IMR-90 (cell line): ENCODE results near the gene HOXA3. TPM values are rescaled to one million over a fixed set of nuclear protein-coding genes. Genes with fewer than 3 reads are reported as not detected.

Experiments used
- ATAC-seq: fragments of 200-7000 bp; cut with Tn5 transposase; 2 replicates; pipeline ENCODE4 v1.9.1; 2020; ENCODE audit warnings: low read depth, mild to moderate bottlenecking, moderate library complexity
- BruUV-seq: library from RNA; stranded (reverse); fragments of 400-500 nt; replicated peaks from 2 replicates; lab custom pipeline; 2021; lab: Mats Ljungman, UMichigan
- CTCF ChIA-PET: fragments of 300-600 bp; formaldehyde crosslinking; extraction: SDS; loops from one replicate; lab custom pipeline; 2021; ENCODE audit warnings: antibody characterized with exemption; lab: Yijun Ruan, JAX
- POLR2A ChIA-PET: fragments of 300-600 bp; sonication (Branson Sonifier 250); formaldehyde crosslinking; loops from one replicate; lab custom pipeline; 2022; ENCODE audit warnings: antibody characterized with exemption; ENCODE audit not compliant: unreplicated experiment; lab: Charles Lee
- DNase-seq: peaks from one replicate; pipeline ENCODE4 v3.0.0; 2013
- H2AFZ ChIP-seq: replicated peaks from 2 replicates; pipeline ENCODE3; 2013; ENCODE audit warnings: low read length, mild to moderate bottlenecking; ENCODE audit not compliant: poor library complexity
- H2AK5ac ChIP-seq: 2 replicates; pipeline ENCODE4 v1.6.1; 2013; ENCODE audit warnings: low read depth, low read length, inconsistent platforms
- H2AK9ac ChIP-seq: replicated peaks from 2 replicates; pipeline ENCODE3; 2013; ENCODE audit warnings: mild to moderate bottlenecking, low read depth, low read length, moderate library complexity; ENCODE audit not compliant: poor library complexity
- H2BK120ac ChIP-seq: 2 replicates; pipeline ENCODE4 v1.6.1; 2013; ENCODE audit warnings: low read depth, low read length, inconsistent platforms
- H2BK15ac ChIP-seq: 3 replicates; pipeline ENCODE4 v1.6.1; 2013; ENCODE audit warnings: low read depth, low read length, inconsistent platforms
- H2BK20ac ChIP-seq: 2 replicates; pipeline ENCODE4 v1.6.1; 2013; ENCODE audit warnings: low read depth, mild to moderate bottlenecking, inconsistent platforms, low read length, moderate library complexity
- H2BK5ac ChIP-seq: 2 replicates; pipeline ENCODE4 v1.6.1; 2013; ENCODE audit warnings: mild to moderate bottlenecking, low read depth, low read length, inconsistent platforms; ENCODE audit not compliant: poor library complexity, severe bottlenecking
- H3K14ac ChIP-seq: replicated peaks from 2 replicates; pipeline ENCODE4 v1.6.1; 2013; ENCODE audit warnings: low read depth, low read length, inconsistent platforms
- H3K18ac ChIP-seq: 2 replicates; pipeline ENCODE4 v1.6.1; 2013; ENCODE audit warnings: low read depth, low read length, control low read depth
- H3K23ac ChIP-seq: 2 replicates; pipeline ENCODE4 v1.6.1; 2013; ENCODE audit warnings: low read depth, low read length, inconsistent platforms
- H3K27ac ChIP-seq: 2 replicates; pipeline ENCODE4 v1.5.1; 2013; ENCODE audit warnings: mild to moderate bottlenecking, control low read depth, low read length; ENCODE audit not compliant: insufficient read depth
- H3K27me3 ChIP-seq: 2 replicates; pipeline ENCODE4 v1.6.1; 2013; ENCODE audit warnings: low read length; ENCODE audit not compliant: control insufficient read depth, insufficient read depth
- H3K36me3 ChIP-seq: 2 replicates; pipeline ENCODE4 v1.6.1; 2013; ENCODE audit warnings: low read length, mixed read lengths; ENCODE audit not compliant: control insufficient read depth, insufficient read depth
- H3K4ac ChIP-seq: 2 replicates; pipeline ENCODE4 v1.6.1; 2013; ENCODE audit warnings: low read depth, low read length, inconsistent platforms
- H3K4me1 ChIP-seq: 2 replicates; pipeline ENCODE4 v1.6.1; 2013; ENCODE audit warnings: low read length, mixed read lengths; ENCODE audit not compliant: control insufficient read depth, insufficient read depth
- H3K4me2 ChIP-seq: 2 replicates; pipeline ENCODE4 v1.6.1; 2013; ENCODE audit warnings: low read depth, mild to moderate bottlenecking, control low read depth, low read length, moderate library complexity
- H3K4me3 ChIP-seq: 2 replicates; pipeline ENCODE4 v1.5.1; 2013; ENCODE audit warnings: low read depth, mild to moderate bottlenecking, control low read depth, low read length, moderate library complexity; ENCODE audit not compliant: insufficient read depth
- H3K56ac ChIP-seq: 2 replicates; pipeline ENCODE4 v1.6.1; 2013; ENCODE audit warnings: low read length, inconsistent platforms; ENCODE audit not compliant: insufficient read depth; ENCODE audit errors: extremely low read depth
- H3K79me1 ChIP-seq, 2 experiments: 2 replicates each; pipeline ENCODE4 v1.6.1; 2013; ENCODE audit warnings: low read length in 2 of 2, inconsistent platforms in 1 of 2, low read depth in 1 of 2
- H3K9ac ChIP-seq: 2 replicates; pipeline ENCODE4 v1.6.1; 2013; ENCODE audit warnings: low read depth, low read length, control low read depth
- H3K9me1 ChIP-seq: 2 replicates; pipeline ENCODE4 v1.6.1; 2013; ENCODE audit warnings: low read length, inconsistent platforms; ENCODE audit not compliant: insufficient read depth
- H3K9me3 ChIP-seq: 2 replicates; pipeline ENCODE4 v1.6.1; 2013; ENCODE audit warnings: low read length; ENCODE audit not compliant: control insufficient read depth, insufficient read depth
- H4K20me1 ChIP-seq: 2 replicates; pipeline ENCODE4 v1.6.1; 2013; ENCODE audit warnings: low read length, inconsistent platforms; ENCODE audit not compliant: insufficient read depth
- H4K5ac ChIP-seq: 2 replicates; pipeline ENCODE4 v1.6.1; 2013; ENCODE audit warnings: mild to moderate bottlenecking, low read depth, low read length, control low read depth
- H4K8ac ChIP-seq, 2 experiments: 2 replicates each; pipeline ENCODE4 v1.6.1; 2013; ENCODE audit warnings: low read depth in 2 of 2, low read length in 2 of 2, control low read depth in 1 of 2, inconsistent platforms in 1 of 2
- H4K91ac ChIP-seq: 2 replicates; pipeline ENCODE4 v1.6.1; 2013; ENCODE audit warnings: low read depth, low read length, inconsistent platforms; ENCODE audit not compliant: insufficient read depth
- CHD1 ChIP-seq: IDR thresholded peaks from 2 replicates; pipeline ENCODE4 v1.6.1; 2012; ENCODE audit warnings: low read depth, low read length, improper control_type of control experiment
- ELK1 ChIP-seq: fragments of 150-350 bp; IDR thresholded peaks from 2 replicates; pipeline ENCODE4 v1.6.1; 2016; ENCODE audit warnings: low read depth, mild to moderate bottlenecking, low read length, moderate library complexity, borderline replicate concordance
- MXI1 ChIP-seq: IDR thresholded peaks from 2 replicates; pipeline ENCODE4 v1.6.1; 2012; ENCODE audit warnings: low read depth, mild to moderate bottlenecking, low read length, moderate library complexity, borderline replicate concordance
- SMC3 ChIP-seq: fragments of 150-350 bp; IDR thresholded peaks from 2 replicates; pipeline ENCODE4 v1.6.1; 2016; ENCODE audit warnings: low read depth, mild to moderate bottlenecking, antibody characterized with exemption, low read length, moderate library complexity
- WGBS, 2 experiments: methylation state at CpG; one replicate each; pipeline versions ENCODE4 v1.1.5 to v1.1.7; 2013; ENCODE audit warnings: missing lambda C conversion rate in 2 of 2; ENCODE audit not compliant: insufficient read length in 1 of 2; ENCODE audit errors: extremely low coverage in 2 of 2; 5-methylcytosine and 5-hydroxymethylcytosine counted together
- dilution Hi-C: fragments of 300-500 bp; cut with HindIII; formaldehyde crosslinking; loops from one replicate; pipeline ENCODE4 v1.14.3; 2018; ENCODE audit warnings: low sequenced_read_pairs; ENCODE audit not compliant: unreplicated experiment
- in situ Hi-C: fragments of 300-500 bp; cut with MboI; formaldehyde crosslinking; loops from 3 replicates; pipeline ENCODE4 v1.14.3; 2019; ENCODE audit warnings: low sequenced_read_pairs, inconsistent platforms, mixed read lengths
- intact Hi-C: fragments of 100-400 bp; cut with micrococcal nuclease; formaldehyde crosslinking; loops from 2 replicates; pipeline ENCODE4 v1.10.0; 2022
- polyA plus RNA-seq, 3 experiments: library from polyadenylated mRNA; depleted of rRNA; stranded (reverse); fragments of >200 nt; gene quantifications; 2 replicates each; pipeline ENCODE4 v1.2.3, GENCODE V29; 2012; ENCODE audit warnings: low replicate concordance in 1 of 3
- total RNA-seq: library from RNA; depleted of rRNA; stranded (reverse); fragments of >200 nt; gene quantifications from 2 replicates; pipeline ENCODE4 v1.2.3, GENCODE V29; 2012

The HOXA3 gene
- total and polyA plus RNA-seq, 2 of the 4 experiments (the other 2 are of a cell fraction) = 0.90 to 5.4 TPM

GRCh38 chr7:27182285-27182841 is 30.0 kb upstream of the HOXA3 start:
- dilution Hi-C loops (no loop called here), in situ Hi-C loops (no loop called here), intact Hi-C loops (no loop called here)
- H3K36me3 ChIP-seq = no peaks in the 10 kb centered on the region
- no peak overlapping the region for H4K8ac ChIP-seq
- ATAC-seq (no peak), DNase-seq (no peak)
- H4K20me1 ChIP-seq = peaks cover 16% of the 10 kb centered on the region; the same call in 1 of the 2 replicates
- H2BK20ac ChIP-seq = no peak overlapping the region
- no peak overlapping the region for H3K56ac ChIP-seq
- H3K4ac ChIP-seq = no peak overlapping the region
- H3K18ac ChIP-seq = no peak overlapping the region
- H3K14ac ChIP-seq = no peak overlapping the region
- H3K79me1 ChIP-seq = no peaks in the 10 kb centered on the region
- no CpG with 5 or more reads among the region's 4 CpGs for WGBS, 2 experiments
- no peak overlapping the region for H2AK9ac ChIP-seq
- POLR2A ChIA-PET = no interaction called here
- CTCF ChIA-PET = interaction anchor here (1.3 kb wide), 1 partner anchor 21 kb away, joined by 3 read pairs; no protein-coding TSS in a partner anchor
- H2AK5ac ChIP-seq = no peak overlapping the region
- H3K27ac ChIP-seq = no peak overlapping the region
- no peak overlapping the region for H4K91ac ChIP-seq
- no peaks in the 10 kb centered on the region for H3K9me1 ChIP-seq
- no peak overlapping the region for H3K23ac ChIP-seq
- no peak overlapping the region for H2BK120ac ChIP-seq
- BruUV-seq = no TSS peak
- no peak overlapping the region for H2AFZ ChIP-seq
- no peak overlapping the region for H3K4me2 ChIP-seq
- no peak overlapping the region for H2BK5ac ChIP-seq
- no peak for TF ChIP-seq SMC3
- no peak for TF ChIP-seq ELK1
- no peak for TF ChIP-seq MXI1
- TF ChIP-seq CHD1 = no peak
- no peak overlapping the region for H3K4me3 ChIP-seq
- no peak overlapping the region for H4K5ac ChIP-seq
- peaks cover 86% of the 10 kb centered on the region for H3K27me3 ChIP-seq
- H3K4me1 ChIP-seq = peaks cover 1% of the 10 kb centered on the region; the same call in 1 of the 2 replicates
- peaks cover 3% of the 10 kb centered on the region; the same call in 1 of the 2 replicates for H3K9me3 ChIP-seq
- no peak overlapping the region for H3K9ac ChIP-seq
- no peak overlapping the region for H2BK15ac ChIP-seq
